Activated CD4-positive, alpha-beta T cell treated with anti-CD3 and anti-CD28 coated beads for 4 hours (primary cell): ENCODE data around the gene PIK3CA.

Experiments used
- DNase-seq, 2 donors: peaks; one replicate each; pipeline ENCODE4 v3.0.0-alpha.2; 2020

Gene PIK3CA

DNA sequence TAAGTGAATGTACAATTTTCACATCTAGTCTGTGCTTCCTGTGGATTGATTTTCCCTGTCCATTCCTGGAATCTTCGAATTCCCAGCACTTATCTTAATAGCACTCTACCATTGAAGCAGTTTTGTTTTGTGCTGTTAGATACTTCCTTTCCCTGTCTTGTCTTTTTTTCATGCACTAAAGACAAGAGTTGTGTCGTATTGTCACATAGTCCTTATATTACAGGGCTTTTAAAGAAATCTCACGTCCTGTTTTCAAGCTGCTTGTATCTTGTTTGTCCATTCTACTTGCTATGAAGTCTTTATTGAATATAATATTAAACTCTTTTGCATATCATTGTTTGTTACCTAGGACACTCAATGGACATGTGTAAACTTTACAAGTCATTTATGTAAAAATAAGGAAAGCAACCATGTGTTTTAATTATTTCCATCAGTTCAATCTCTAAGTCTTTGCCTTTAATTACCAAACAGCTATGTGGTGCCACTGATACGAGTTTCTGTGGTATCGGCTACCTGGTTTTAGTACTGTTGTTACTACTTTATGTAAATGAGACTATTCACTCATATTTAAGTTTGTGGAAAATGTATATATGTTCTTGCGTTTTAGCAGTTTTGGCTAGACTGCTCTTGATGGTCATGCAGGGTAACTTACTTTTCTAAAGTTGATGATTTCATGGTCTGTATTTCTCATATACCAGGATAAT, 10.3 kb downstream of the PIK3CA start:
- no peak for DNase-seq

DNA sequence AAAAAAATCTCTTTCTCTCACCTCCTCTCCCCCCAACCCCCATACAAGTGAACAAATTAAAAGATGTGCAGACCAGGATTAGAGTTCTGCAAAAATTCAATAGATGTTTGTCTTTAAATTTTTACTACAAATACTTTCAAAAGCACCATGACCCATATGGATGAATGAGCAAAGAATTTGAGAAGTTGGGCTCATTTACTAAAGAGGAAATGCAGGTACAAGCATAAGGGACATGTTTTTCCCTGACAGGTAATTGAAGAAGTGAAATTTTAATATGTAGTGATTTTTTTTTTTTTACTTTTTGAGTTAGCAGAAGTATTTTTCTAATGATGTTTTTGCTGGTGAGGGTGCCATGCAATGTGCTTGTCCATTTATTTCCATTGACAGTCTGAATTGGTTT, 15.3 kb downstream of the PIK3CA start:
- no peak for DNase-seq

DNA sequence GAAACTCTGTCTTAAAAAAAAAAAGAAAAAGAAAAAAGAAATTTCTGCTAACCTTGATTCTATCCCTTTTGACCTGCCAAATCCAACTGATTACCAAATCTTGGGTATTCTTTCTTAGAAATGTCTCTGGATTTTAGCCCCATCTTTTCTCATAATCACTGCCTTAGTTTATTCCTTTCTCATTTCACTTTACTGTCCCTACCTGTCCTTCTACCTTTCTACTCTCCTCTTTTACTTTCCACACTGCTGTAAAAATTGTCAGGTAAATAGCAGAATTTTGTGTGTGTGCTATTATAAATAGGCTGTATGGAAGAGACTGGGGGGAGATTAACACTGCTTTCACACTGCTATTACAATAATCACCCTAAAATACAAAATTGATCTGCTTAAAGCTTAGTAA, 16.7 kb downstream of the PIK3CA start:
- DNase-seq: no peak

DNA sequence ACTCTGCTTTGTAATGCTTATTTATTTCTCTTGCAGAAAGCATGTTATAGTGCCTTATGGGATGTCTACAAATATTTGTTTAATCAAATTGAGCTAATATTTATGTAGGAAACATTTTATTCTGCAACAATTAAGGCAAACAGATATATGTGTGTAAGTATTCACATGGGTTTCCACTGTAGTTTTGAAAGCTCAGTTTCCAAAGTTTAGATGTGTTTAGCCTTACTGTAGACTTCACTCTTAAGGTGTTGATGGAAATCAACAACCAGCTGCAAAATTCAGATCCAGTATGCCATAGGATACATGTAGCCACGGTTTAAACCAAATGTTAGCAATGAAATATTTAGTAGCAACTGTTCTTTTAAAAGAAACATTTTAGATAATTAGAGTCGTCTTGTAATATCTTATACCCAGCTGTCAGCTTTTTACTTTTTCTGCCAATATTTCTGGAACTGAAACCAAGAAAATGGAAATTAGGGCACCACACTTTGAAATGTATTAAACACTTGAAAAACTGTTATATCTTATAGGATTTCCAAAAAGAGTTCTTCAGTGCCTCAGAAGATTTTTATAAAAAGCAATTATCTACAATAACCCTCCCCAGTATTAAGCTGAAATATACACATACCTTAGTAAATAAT, 18.5 kb downstream of the PIK3CA start:
- no peak for DNase-seq

DNA sequence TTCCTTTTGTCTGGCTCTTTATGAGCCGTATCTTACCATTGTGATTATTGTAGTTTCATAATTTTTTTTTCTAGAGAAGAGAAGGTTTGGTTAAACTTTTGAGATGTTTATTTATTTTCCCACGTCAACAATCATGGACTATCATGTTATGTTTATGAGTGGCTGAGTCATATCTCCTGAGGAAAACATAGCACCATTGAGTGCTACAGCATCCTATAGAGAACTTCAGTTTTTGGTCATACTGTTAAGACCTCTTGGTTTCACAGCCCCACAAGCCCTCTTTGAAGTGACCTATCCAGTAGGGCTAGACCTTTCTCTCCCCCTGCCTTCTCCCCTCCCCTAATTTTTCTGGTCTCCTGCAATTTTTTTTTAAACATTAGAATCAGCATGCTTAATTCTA, 20.8 kb downstream of the PIK3CA start:
- no peak for DNase-seq

DNA sequence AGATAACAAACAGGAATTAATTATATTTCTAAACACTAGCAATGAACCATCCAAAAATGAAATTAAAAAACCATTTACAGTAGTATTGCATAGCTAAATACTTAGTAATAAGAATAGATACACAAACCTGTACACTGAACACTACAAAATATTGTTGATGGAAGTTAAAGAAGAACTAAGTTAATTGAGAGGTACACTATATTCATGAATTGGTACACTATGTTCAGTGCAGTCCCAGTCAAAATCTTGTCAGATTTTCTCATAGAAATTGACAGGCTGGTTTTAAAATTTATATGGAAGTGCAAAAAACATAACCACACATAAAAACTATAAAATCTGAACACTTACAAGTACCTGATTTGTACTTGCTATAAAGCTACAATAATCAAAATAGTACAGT, 24.4 kb downstream of the PIK3CA start:
- DNase-seq: no peak

DNA sequence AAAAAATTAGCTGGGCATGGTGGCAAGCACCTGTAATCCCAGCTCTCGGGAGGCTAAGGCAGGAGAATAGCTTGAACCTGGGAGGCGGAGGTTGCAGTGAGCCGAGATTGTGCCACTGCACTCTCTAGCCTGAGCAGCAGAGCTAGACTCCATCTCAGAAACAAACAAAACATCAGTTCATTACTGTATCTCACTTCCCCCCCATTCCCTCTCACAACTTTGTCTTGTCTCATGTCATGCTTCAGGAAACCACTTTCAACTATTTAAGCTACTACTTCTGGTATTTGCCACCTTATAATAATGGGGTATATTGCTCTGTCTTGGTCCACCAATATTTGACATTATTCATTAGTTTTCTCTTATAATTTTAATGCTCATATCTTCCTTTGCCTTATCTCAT, 26.2 kb downstream of the PIK3CA start:
- no peak for DNase-seq

DNA sequence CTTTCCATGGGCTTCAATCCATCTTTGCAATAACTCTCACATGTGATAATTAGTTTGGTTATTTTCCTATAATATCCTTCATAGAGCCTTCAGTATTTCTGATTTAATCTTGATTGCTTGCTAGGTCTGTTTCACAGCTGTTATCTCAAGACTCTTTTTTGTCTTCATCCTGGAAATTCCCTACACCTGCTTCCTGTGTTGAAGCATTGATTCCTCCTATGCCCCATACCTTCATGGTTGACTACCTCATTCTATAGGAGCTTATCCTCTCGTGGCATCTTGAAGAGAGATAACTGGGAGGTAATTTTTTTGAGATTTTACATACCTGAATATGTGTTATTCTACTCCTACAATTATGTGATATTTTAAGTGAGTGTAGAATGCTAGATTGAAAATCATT, 26.7 kb downstream of the PIK3CA start:
- no peak for DNase-seq

DNA sequence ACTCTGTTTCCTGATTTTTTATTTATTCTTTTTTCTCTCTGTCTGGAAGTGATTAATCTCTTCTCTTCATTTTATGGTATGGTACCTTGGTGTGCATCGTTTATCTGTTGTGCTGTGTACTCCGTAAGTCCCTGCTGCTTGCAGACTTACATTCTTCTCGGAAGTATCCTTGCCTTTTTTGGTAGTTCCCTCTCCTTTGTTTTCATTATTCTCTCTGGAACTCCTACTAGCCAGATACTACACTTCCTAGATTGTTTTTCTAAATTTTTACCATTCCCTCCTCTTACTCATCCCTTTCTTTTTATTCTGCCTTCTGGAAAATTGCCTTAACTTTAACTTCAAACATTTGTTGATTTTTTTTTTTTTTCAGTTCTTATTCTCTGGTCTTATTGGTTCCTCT, 27.2 kb downstream of the PIK3CA start:
- DNase-seq: no peak

DNA sequence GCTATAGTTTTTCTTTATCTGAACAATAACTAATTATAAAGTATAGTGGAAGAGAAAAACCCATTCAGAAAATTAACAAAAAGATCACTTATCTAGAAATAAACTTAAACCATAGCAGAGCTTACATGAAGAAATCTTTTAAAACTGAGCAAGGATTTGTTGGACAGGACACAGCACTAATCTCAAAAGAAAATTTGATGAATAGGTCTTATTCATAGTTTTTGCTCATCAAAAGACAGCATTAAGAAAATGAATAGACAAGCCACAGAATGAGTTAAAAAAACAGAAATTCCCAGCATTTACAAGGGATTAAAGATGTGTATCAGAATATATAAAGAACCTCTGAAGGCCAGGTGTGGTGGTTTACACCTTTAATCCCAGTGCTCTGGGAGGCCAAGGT, 29.5 kb downstream of the PIK3CA start:
- DNase-seq: no peak

DNA sequence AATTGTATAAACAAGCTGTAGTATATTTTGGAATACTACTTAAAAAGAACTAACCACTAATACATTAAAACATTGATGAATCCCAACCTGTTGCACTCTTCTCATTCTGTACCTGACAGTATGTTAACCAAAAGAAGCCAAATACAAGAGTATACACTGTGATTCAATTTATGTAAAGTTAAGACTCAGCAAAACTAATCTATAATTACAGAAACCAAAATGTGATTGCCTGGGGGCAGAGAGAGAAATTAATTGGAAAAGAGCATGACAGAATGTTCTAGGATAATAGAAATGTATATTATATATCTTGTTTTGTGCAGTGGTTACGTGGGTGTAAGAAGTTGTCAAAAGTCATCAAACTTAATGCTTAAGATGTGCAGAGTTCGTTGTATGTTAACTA, 31.1 kb downstream of the PIK3CA start:
- no peak for DNase-seq

DNA sequence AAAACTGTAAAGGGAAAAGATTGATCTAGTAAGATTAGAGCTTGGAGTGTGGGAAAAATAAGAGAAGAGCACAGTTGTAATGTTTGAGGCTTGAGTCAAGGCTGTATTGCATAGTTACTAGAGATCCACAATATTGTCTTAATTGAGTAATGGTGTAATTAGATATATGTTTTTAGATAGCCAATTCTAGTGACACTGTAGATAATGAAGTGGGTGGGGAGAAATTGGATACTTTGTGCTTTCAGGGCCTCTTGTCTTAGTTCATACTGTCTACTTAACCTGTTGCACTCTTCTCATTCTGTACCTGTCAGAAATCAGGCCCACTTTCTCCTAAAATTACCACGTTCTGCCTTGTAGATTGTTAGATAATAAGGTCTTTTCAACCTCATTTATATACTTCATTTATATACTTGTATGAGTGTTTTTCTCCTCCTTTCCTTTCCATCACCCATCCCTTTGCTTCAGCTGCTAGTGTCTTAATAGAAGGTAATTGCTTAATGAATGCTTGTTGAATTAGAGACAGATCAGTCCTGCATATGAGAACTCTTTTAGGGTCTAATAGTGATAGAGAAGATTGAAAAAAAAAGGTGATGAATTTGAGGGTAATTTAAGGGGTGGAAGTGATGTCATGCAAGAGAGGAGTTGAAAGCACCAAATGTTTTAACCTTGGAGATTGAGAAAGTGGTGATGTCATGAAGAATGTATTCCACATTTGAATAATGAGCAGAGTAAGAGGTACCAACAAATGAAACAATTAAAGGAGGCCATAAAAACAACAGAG, 32.0 kb downstream of the PIK3CA start:
- DNase-seq: no peak

DNA sequence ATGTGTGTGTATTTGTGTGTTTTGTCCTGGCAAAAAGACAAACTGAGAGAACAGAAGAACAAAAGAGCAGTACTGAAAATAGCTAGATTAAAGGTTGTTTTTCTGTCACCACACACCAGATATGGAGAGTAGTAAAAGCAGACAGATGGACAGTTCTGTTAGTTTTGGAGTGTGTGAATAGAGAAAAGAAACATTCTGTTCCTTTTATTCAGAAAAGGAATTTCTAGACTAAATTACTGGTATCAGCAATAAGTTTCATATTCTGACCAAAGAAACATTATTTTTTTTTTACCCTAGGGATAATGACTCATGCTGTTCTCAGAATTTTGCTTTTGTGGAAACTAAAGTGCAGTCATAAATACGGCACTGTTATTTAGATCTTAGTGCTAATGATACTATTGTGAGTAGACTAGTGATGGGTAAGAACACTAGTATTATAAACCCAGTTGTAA, 32.9 kb downstream of the PIK3CA start:
- DNase-seq: no peak

DNA sequence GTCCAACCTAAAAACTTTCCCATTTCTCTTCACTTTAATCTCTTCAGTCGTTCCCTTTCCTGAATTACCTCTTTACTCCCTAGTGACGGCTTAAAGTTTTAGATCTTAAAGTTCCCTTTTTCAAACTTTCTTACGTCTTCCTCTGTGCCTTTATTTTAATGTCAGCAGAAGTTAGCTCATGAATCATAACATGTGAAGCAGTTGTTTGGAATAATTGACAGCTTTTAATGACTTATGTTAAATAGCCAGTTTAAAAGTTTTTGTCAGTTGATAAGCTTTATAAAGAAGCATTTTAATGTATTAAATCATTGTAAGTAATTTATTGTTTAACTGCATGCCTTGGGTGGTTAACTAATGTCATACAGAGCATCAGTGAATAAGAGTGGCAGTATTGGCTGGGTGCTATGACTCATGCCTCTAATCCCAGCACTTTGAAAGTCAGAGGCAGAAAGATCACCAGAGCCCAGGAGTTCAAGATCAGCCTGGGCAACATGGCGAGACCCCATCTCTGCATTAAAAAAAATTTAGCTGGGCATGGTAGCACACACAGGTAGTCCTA, 33.9 kb downstream of the PIK3CA start:
- DNase-seq: no peak

DNA sequence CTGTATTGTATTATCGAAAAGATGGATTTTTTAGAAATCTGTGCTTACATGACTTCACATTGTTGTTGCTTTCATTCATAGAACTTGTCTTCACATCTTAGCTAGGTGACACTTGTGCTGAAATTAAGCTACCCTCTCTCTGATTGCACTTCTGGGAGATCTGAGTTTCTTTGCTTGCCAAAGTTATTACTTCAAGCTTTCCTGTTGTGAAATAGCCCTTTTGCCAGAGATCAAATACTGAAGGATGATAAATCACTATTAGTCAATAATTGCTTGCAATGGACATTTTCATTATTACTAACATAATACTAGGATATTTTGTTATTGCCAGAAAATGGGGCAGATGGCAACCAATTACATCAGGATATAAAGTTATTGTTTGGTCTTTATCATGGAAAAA, 34.7 kb downstream of the PIK3CA start:
- DNase-seq: no peak

DNA sequence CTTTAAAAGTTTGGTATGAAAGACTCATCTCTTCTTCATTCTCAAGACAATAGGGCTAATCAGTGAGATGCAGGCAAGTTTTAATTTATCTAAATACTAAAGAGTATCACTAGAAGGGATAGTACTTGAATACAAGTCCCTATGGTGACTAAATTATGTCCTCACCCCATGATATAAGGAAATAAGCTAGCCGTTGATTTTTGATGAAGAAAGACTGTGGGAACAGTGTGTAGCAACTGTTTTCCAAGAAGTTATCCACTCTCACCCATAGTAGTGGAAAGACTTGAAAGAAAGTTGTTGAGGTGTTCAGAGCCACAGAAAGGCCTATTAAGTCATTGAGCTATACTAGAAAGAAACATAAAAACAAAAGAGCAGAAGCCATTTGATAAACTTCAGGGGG, 36.7 kb downstream of the PIK3CA start:
- no peak for DNase-seq

DNA sequence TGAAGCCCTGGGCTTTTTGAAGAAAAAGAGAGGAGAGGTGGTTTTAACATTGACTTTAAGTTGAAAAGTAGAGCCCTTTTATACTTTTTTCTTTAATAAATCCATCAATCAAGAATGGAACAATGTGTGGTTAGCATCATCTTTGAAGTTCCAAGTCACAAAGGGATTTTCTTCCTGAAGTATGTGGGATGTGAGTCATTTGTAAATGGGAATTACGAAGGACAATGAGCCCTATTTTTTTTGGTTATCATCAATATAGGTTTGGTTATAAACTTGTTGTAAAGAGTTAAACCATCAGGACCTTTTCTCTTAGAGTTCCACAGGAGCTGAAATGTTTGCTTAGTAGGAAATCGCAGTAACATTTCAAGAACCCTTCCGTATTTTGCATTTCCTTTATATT, 38.3 kb downstream of the PIK3CA start:
- DNase-seq: no peak

DNA sequence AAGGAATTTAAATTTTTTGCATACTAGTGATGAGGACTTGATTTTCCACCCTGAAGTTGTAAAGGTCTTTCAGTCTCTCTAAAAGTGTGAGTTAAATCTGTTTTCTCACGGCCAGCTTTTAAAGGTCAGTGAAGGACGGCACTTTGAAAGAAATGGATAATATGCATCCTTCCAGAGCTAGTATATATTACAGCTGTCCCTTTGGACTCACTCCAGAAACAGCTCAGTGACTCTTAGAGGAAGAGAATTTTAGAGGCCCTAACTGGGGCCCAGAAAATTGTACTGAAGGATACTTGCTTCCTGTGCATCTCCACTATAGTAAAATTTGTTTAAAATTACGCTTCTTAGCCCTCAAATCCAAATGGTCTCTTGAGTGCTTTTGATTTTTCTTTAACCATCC, 41.6 kb downstream of the PIK3CA start:
- DNase-seq: no peak

DNA sequence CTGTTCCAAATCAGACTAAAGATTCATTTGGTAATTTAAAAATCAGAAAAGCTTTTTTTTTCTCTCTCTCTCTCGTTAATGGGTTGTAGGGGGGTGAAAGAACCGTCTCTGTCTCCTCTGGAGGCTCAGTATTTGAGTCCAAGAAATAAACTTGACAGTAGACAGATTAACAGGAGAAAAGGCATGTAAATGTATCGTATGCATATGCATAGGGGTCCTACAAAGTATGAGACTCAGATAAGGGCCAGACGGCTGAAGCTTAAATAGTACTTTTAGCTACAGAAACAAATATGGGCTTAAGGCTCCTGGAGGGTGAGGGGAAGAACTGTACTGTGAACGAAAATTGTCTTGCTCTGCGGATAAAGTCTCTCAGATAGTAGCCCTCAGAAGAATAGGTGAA, 42.4 kb downstream of the PIK3CA start:
- DNase-seq: no peak

DNA sequence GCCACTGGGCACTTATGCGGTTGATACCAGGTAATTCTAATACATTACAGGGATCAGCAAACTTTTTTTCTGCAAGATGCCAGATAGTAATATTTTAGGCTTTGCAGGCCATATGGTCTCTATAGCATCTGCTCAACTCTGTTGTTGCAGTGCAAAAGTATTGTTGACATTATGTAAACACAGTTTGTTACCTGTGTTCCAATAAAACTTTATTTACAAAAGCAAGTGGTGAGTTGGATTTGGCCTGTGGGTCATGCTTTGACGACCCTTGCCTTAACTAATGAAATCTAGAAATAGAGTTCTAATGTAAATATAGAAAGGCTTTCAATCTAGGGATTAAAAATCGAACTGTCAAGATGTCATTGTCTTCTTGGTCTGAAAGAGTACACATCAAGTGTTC, 44.4 kb downstream of the PIK3CA start:
- no peak for DNase-seq

DNA sequence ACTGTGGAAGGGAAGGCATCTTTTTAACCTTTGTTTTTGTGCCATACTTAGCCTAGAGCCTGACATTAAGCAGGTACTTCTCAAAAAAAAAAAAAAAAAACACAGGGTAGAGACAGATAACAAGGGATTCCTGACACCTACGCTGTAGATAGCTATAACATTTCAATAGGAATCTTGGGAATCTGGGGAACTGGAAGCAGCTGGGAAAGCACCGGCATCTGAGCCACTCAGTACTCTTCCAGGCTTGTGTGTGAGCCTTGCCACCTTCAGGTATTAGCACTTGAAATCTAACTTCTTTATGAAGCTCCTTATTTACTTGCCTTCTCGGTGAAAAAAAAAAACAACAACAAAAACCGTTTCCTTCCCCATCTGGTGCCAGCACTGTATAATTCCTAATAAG, 46.8 kb downstream of the PIK3CA start:
- no peak for DNase-seq

DNA sequence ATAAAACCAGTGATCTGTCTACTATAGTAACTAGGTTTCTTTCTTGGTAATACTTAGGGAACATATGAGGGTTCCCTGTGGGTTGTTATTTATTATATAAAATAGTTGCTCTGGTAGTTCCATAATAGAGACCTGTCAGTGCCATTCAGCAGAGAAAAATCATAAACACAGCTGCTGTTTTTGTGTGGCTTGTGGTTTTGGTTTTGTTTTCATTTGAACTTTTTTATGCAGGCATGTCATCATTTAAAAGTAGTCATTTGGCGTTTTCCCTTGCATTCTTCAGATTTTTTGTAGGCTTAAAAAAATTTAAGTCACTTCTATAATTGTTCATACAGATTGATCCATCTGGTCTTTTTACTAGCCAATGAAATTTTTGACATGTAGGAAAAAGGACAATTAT, 47.9 kb downstream of the PIK3CA start:
- no peak for DNase-seq

DNA sequence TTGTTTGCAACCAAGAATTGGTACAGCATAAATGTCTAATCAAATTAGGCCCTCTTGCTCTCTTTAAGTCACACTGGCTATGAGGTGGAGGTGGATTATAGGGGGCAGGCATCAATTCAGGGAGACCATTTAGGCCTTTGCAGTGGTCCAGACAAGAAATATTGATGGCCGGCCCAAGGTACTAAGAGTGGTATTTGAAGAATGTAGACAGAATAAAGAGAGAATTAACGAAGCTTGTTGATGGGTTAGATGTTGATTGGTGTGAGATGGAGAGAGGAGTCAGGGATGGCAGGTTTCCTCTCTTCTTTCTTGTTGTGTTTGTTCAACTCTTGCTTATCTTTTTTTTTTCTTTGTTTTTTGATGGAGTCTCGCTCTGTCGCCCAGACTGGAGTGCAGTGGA, 48.5 kb downstream of the PIK3CA start:
- DNase-seq: no peak

DNA sequence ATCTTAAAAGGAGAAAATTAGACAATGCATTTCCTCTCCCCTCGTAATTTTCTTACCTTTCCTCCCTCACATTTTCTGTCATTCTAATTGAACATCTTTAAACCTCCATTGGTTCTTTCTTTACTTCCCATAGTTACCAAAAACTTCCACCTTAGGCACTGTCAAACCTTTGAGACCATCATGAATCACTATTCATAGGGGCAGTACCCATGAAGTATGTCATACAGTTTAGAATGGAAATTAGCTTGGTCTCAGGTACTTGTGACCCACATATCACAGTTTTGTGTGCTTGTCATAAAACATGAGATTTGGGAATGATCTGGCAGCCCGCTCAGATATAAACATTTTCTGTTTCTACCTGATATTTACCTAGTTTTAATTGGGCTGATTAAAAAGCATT, 52.6 kb downstream of the PIK3CA start:
- no peak for DNase-seq
